ENCODE results near the gene TLR2.

Gene TLR2

DNA sequence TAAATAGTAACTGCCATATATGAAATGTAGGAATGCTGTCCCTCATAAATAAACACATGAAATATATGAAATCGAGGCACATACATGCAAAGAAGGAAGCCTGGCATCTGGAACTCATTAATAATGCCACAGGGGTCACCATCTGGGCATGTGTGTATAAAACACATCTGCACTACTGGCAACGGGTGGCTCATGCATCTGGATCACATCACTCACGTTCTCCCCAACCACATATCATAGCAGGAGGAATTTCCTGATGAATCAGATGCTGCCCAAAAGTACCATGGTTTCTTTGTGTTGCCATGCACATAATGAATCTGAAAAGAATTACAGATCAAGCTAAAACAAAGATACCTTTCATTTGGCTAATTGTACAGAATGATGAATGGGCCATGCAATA, 47.2 kb downstream of the TLR2 start:
- no peak for DNase-seq (ENCODE audit: low spot score)

DNA sequence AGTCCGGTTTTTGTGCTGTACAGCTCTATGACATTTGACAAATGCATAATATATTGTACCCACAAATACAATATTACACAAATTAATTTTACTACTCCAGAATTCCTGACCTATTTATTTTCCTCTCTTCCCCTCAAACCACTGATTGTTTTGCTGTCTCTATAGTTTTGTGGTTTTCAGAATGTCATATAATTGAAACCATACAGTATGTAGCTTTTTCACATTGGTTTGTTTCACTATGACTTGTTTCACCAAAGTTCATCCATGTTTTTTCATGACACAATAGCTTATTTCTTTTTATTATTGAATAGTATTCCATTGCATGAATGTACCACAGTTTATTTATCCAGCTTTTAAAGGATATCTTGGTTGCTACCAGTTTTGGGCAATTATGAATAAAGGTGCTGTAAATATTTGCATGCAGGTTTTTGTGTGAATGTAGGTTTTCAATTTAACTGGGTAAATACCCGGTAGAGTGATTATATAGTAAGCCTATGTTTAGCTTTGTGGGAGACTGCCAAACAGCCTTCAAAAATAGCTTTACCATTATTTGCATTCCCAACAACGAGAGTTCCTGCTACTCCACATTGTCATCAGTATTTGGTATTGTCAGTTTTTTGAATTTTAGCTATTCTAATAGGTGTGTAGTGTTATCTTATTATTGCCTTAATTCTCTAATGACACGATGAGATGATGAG, 49.8 kb downstream of the TLR2 start:
- DNase-seq (ENCODE audit: low spot score) = no peak

DNA sequence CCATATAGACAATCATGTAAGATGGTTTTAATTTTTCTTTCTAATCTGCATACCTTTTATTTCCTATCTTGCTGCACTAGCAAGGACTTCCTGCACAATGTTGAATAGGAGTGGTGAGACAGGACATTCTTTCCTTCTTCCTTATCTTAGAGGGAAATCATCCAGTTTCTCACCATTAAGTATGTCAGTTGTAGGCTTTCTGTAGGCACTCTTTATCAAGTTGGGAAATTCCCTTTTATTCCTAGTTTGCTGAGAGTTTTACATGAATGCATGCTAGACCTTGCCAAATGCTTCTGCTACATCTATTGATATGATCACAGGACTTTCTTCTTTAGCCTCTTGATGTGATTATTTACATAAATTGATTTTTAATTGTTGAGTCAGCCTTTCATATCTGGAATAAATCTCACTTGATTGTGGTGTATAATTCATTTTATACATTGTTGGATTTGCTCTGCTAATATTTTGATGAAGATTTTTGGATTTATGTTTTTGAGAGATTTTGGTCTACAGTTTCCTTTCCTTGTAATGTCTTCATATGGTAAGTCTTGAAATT, 51.9 kb downstream of the TLR2 start:
- no peak for DNase-seq (ENCODE audit: low spot score)

DNA sequence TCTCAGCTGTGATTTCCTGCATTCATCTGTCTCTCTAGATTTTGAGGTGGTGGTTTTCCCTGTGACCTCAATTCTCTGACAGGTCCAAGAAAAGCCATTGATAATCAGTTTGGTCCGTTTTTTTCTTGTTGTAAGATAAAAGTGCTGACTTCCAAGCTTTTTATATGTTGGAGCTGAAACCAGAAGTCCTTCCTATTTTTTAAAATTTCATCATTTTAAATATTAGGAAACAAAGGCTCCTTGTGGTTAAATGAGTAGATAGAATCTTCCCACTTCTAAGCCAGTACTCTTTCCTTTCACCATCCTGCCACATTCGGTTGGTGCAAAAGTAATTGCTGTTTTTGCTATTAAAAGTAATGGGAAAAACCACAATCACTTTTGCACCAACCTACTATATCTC, 57.5 kb downstream of the TLR2 start:
- DNase-seq (ENCODE audit: low spot score) = no peak

DNA sequence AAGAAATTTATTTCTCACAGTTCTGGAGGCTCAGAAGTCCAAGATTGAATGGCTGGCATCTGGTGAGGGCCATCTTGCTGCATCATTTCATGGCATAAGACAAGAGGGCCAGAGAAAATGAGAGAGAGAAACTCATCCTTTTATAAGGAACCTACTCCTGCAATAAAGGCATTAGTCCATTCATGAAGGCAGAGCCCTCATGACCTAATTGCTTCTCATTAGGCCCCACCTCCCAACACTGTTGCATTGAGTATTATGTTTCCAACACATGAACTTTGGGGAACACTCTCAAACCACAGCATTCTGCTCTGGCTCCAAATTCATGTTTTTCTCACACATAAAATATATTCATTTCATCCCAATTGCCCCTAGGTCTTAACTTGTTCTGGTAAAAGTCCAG, 61.6 kb downstream of the TLR2 start:
- no peak for DNase-seq (ENCODE audit: low spot score)

DNA sequence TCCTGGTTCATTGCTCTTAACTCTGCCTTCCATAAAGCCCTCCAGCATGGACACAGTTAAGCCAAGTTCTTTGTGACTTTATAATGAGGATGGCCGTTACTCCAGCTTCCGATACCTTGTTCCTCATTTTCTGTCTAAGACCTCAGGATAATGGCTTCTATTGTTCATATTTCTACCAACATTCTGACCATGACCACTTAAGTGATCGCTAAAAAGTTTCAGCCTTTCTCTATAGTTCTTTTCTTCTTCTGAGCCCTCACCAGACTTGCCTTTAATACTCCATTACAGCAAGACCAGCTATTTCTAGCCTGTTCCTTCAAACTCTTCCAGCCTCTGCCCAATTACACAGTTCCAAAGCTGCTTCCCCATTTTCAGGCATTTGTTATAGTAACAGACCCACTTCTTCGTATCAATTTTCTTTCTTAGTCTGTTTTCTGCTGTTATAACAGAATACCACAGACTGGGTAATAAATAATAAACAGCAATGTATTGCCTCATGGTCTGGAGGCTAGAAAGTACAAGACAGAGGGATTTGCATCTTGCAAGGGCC, 63.4 kb downstream of the TLR2 start:
- no peak for DNase-seq (ENCODE audit: low spot score)

DNA sequence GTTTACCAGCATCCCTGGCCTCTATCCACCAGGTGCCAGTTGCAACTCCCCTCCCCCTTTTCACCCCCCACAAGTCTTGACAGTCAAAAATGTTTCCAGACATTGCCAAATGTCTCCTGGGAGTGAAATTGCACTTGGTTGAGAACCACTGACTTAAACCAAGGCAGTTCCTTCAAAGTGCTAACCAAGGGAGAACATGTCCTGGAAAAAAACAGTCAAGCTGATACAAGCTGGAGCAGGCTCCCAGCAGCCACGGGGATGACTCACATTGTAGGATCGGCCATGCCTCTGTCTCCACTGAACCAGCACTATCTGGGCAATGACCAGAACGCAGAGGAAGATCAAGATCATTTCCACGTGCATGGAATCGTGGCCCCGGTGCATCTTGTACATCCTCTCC, 64.3 kb downstream of the TLR2 start:
- no peak for DNase-seq (ENCODE audit: low spot score)

DNA sequence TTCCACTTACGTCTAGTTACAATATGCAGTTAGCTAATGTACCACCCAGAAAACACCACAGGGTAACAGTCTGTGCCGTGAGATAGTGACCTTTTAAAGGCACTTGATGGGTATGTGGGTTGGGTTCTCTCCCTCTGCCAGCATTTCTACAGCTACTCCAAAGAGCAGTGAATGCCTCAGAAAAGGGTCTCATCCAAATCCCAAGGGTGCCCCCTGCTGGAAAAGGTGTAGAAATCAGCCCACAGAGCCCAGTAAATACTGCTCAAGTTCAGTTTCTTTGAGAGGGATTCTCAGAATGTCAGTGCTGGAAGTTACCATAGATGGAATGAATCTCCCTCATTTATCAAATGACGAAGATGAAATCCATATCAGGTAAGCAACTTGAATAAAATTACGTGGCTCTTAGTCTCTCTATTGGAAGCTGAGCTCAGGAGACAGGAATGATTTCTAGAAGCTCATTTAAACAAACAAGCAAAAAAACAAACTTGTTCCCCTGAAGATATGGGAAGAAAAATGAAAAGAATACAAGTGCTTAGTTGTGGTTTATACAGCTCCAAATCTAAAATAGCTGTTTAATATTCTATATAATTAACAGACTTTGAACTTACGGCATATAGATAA, 66.2 kb downstream of the TLR2 start:
- DNase-seq (ENCODE audit: low spot score) = peak; percentile 77

DNA sequence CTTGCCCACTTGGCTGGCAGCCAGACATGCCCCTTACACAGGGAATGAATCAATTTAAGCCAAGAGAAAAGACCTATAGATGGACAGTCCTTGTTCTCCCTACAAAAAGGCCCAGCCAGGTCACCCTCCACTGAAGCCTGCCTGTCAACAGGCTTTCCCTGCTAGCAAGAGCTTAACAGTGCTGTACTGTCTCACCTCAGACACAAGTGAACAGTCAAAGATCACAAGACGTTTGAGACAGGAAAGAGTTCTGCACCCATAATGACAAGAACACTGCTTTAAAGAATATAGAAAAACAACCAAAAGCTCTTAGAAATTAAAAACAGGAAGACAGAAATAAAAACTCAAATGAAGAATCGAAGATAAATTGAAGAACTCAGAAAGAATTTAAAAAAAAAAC, 71.1 kb downstream of the TLR2 start:
- DNase-seq (ENCODE audit: low spot score) = no peak
